Measurements from ENCODE around the gene BMPER.

The BMPER gene

DNA sequence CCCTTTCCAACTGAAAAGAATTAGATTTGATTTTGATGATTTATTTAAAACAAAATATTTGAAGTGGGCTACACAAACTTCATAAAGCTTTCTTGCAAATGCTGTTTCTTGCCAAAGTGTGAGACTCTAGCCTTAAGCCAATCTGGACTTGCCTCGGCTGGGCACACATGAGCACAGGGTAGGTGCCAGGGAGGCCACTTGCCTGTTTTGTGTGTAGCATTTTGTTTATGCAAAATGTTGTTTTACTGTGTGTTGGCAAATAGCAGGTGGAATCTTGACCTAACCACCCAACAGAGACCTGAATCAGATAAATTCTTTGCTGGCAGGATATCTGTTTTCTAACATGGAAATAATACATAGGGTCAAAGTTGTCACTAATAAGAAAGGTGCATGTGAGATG lies 161.1 kb downstream of the BMPER start:
- no peak for DNase-seq

GRCh38 chr7:34067005-34067778 lies 161.9 kb downstream of the BMPER start:
- peak; percentile 87 for DNase-seq

DNA sequence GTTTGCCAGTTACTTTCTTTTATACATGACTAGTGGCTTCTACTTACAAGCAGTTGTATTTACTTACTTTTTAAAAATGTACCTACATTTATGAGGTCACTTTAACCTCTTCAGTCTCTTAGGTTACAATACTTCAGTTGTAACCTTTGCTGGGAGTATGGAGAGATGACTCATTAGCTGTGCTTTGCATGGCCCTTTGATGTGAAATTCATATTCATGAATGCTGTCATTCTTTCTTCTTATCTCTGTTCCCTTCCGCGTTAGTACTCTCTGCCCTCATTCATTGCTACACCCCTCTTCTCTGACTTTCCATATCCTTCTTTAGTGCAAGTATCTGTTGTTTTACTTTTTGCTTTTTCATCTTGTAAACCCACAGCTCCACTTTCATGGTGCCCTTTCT lies 164.3 kb downstream of the BMPER start:
- no peak for DNase-seq

- no peak for DNase-seq
These were observed 165.4 kb downstream of the BMPER start for GRCh38 chr7:34070511-34071323.

DNA sequence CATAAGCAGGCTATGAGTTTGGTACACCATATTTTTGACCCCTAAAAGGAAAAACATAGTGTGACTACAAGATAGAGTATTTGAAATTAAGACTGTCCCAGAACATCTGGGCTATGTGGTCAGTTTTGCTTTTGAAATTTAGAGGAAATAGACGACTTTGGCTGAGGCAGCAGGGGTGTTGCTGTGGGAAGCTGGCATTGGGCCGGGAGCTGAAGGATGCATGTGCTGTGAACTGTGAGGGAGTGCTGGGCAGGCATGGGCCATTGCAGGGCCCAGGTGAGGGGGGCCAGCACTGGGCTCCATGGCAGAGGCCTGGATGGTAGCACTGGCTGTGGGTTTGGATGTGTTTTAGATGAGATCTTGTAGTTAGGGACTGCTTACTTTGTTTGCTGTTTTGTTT lies 168.3 kb downstream of the BMPER start:
- no peak for DNase-seq

DNA sequence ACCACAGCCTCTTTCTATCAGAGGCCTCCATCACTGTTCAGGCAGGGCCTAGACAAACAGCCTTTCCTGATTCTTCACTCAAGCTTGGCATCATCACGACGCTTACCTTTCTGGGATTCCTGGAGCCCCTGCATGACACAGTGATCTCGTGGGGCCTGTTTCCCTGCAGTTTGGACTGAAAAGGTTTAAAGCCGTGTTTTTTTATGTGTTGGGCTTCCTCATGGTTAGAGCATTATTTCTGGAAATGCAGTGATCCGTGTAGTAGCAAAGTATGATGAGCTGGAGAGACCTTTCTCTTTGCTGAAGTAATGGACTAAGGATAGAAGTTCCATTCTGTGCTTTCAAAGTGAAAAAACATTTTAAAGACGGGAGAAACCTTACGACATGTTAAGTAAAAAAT lies 169.1 kb downstream of the BMPER start:
- DNase-seq: no peak

GRCh38 chr7:34075523-34076370 lies 170.4 kb downstream of the BMPER start:
- DNase-seq: no peak

DNA sequence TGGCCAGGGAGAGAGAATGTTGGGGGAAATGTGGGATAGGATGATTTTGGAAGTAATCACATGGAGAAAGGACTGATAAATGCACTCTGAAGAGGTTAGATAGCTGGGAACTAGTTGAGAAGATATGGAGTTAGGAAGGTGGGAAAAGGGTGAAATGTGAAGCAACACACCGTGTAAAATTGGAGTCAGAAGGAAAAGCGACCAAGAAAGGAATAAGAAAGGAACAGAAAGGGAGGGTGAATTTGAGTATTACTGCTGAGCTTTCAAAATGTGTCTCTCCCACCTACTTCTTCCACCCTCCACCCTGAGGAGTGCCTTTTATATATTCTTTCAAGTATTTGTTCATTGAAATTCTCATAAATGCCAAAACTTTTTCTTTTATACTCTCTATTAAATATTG lies 171.8 kb downstream of the BMPER start:
- DNase-seq: no peak

GRCh38 chr7:34078864-34079263 lies 173.5 kb downstream of the BMPER start:
- DNase-seq: no peak

DNA sequence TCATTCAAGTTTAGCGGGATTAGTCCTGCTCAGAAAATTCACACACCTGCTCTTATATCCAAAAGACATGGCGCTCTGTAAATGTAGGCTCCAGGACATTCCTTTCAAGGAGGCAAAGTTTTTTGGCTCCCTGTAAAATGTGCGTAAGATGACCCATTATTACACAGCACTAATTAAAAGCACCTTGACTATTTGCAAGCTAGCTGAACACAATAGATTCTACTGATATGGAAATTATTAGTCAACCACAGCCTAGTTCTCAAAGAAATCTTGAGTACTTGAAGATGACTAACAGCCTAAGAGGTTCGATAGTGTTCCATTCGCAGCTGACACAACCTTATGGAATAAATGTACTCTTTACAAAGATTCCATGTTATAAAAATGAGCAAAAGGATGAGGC lies 175.2 kb downstream of the BMPER start:
- no peak for DNase-seq

DNA sequence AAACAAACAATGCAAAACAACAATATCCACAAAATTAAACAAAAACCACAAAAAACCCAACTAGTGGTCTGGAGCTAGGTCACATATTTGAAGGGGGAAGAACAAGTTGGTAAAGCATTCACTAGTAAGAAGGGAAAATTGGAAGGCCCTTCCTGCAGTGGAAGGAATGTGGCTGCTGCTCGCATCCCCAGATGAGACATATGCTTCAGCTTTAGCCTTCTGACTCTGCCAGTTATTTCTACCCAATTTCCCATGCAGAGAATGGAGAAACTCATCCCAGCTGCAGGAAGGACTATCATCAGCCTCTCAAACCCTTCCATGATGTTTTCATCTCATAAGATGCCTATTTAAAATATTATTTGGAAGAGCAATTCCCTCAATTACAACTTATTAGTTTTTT lies 176.6 kb downstream of the BMPER start:
- DNase-seq: no peak

DNA sequence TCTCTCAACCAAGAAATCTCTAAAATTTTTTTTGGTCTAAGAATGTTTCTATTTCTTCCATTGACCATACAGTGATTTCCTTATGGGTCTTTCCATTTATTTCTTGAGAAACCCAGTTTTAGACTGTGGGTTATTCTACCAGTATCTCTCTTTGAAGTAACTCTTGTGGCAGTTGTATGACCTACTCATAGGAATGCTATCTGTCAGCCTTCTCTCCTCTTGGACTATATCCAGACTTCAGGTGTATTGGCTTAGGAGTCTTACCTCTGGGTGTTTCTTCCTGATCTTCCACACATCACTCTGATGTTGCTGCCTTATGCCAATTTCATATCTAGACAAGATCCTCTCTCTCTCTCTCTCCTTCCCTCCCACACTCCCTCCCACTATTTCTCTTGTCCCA lies 178.1 kb downstream of the BMPER start:
- no peak for DNase-seq

- DNase-seq: no peak
These were observed 179.3 kb downstream of the BMPER start for GRCh38 chr7:34084651-34085050.

DNA sequence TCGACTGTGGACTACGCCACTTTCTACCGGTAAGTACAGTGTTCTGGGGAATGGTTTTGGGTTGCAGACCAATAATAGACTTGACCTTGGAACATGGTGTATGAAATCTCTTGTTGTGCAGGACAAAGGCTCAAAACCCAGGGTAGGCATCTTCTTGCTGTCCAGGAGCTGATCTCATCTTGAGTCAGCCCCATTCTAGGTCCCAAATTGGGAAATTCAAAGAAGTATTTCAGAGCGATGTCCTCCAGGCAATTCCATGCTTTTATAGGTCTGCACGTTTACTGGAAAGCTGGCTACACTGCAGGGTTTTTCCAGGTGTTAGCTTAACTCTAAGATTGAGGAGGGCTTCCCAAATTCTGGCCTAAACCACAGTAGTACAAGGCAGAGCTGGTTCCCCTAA lies 180.7 kb downstream of the BMPER start:
- DNase-seq: no peak

- no peak for DNase-seq
These were observed 181.6 kb downstream of the BMPER start for GRCh38 chr7:34086981-34087380.

GRCh38 chr7:34087892-34088891 lies 182.9 kb downstream of the BMPER start:
- no peak for DNase-seq

GRCh38 chr7:34090816-34091215 lies 185.5 kb downstream of the BMPER start:
- no peak for DNase-seq

- DNase-seq: no peak
These were observed 186.1 kb downstream of the BMPER start for GRCh38 chr7:34091321-34091917.

- no peak for DNase-seq
These were observed 187.9 kb downstream of the BMPER start for GRCh38 chr7:34093276-34093675.

DNA sequence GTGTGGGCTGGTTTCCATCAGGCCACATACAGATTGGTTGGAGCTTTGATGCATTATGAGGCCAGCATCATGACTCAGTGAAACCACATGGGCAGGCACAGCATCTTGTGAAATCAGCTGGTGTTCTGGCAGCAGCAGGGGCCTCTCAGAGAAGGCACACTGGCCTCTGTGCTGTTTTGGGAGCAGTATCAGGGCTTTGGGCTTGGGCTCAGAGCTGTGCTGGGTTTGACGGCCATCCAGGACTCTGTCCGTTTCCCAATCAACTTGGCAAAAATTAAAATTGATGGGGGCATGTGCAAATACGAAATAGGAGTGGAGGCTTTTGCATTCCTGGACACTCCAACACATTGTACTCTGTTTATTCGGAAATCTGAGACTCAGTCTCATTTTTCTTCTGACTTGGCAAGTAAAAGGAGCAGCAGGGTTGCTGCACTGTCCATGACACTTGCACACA lies 190.9 kb downstream of the BMPER start:
- DNase-seq: no peak

GRCh38 chr7:34096777-34097176 lies 191.4 kb downstream of the BMPER start:
- DNase-seq: no peak

DNA sequence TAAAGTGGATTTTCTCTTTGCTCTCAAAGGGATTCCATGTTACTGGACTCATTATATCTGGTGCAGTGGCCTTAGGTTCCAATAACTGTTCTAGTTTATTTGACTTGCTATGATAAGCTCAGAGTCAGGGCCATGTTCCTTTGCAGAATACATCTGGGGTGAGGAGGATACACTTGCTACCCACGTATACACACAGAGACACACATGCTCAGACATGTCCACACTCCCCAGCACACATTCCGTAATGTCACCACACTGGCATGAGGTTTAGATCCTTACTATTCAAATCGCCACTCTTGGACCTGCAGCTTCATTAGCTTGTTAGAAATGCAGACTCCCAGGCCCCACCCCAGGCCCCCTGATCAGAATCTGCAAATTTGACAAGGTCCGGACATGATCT lies 195.3 kb downstream of the BMPER start:
- DNase-seq: no peak

Measured in NCI-H2171 (cell line).